Hepatocyte (in vitro differentiated cells): Measurements from ENCODE around the gene AGAP1. TPM values are rescaled to one million over a fixed set of nuclear protein-coding genes. Genes with fewer than 3 reads are reported as not detected.
"Not testable (repeated sequence)": the region's sequence is repeated elsewhere in the genome, so short reads cannot be mapped to it uniquely, and the experiment has no call there.

Experiments used
- DNase-seq: peaks from one replicate; pipeline ENCODE4 v3.0.0-alpha.2; 2016; ENCODE audit warnings: low spot score
- H2AFZ ChIP-seq: fragments of 200-600 bp; sonication (generic); 2 replicates; pipeline ENCODE4 v1.6.0; 2016; ENCODE audit warnings: antibody characterized with exemption, mild to moderate bottlenecking
- H3K27ac ChIP-seq: fragments of 200-600 bp; sonication (generic); 2 replicates; pipeline ENCODE4 v1.5.1; 2016; ENCODE audit warnings: mild to moderate bottlenecking
- H3K27me3 ChIP-seq: fragments of 200-600 bp; sonication (generic); 2 replicates; pipeline ENCODE4 v1.6.1; 2016
- H3K36me3 ChIP-seq: fragments of 200-600 bp; sonication (generic); replicated peaks from 2 replicates; pipeline ENCODE4 v1.5.1; 2016; ENCODE audit warnings: low read depth; ENCODE audit not compliant: insufficient read depth
- H3K4me1 ChIP-seq: fragments of 200-600 bp; sonication (generic); 2 replicates; pipeline ENCODE4 v1.5.1; 2016; ENCODE audit warnings: mild to moderate bottlenecking, moderate library complexity; ENCODE audit not compliant: insufficient read depth
- H3K4me2 ChIP-seq: fragments of 200-600 bp; sonication (generic); 2 replicates; pipeline ENCODE4 v1.6.0; 2016
- H3K4me3 ChIP-seq: fragments of 200-600 bp; sonication (generic); 2 replicates; pipeline ENCODE4 v1.5.1; 2016; ENCODE audit warnings: mild to moderate bottlenecking
- H3K79me2 ChIP-seq: fragments of 200-600 bp; sonication (generic); 2 replicates; pipeline ENCODE4 v1.6.0; 2017; ENCODE audit warnings: mild to moderate bottlenecking
- H3K9me2 ChIP-seq: fragments of 200-600 bp; sonication (generic); replicated peaks from 2 replicates; pipeline ENCODE4 v1.6.0; 2017; ENCODE audit warnings: mild to moderate bottlenecking; ENCODE audit not compliant: insufficient read depth
- H3K9me3 ChIP-seq: fragments of 200-600 bp; sonication (generic); 2 replicates; pipeline ENCODE4 v1.5.1; 2016; ENCODE audit warnings: low read depth, mild to moderate bottlenecking
- H4K20me1 ChIP-seq: fragments of 200-600 bp; sonication (generic); 2 replicates; pipeline ENCODE4 v1.6.0; 2016; ENCODE audit warnings: mild to moderate bottlenecking; ENCODE audit not compliant: insufficient read depth, poor library complexity, severe bottlenecking
- EZH2 ChIP-seq: fragments of 200-600 bp; sonication (generic); IDR thresholded peaks from 2 replicates; pipeline ENCODE4 v1.6.1; 2016; ENCODE audit warnings: antibody characterized with exemption, mild to moderate bottlenecking, borderline replicate concordance
- EZH2phosphoT487 ChIP-seq: fragments of 200-600 bp; sonication (generic); IDR thresholded peaks from one replicate; pipeline ENCODE4 v1.6.1; 2018; ENCODE audit warnings: antibody characterized with exemption, mild to moderate bottlenecking, low read depth, moderate library complexity; ENCODE audit not compliant: unreplicated experiment, severe bottlenecking
- WGBS: methylation state at CpG from one replicate; pipeline ENCODE4 v1.1.6; 2016; ENCODE audit warnings: low lambda C conversion rate; ENCODE audit errors: missing lambda C conversion rate; 5-methylcytosine and 5-hydroxymethylcytosine counted together
- polyA plus RNA-seq: library from polyadenylated mRNA; unstranded; fragments of >200 nt; fragmentation: Nextera tagmentation; extraction: Ambion mirVana; gene quantifications from 2 replicates; pipeline ENCODE4 v1.2.1, GENCODE V29; 2016
- total RNA-seq: library from RNA; depleted of rRNA; stranded (reverse); fragments of >200 nt; gene quantifications from 2 replicates; pipeline ENCODE4 v1.2.3, GENCODE V29; 2014
- TF ChIP-seq, protein P1 (sequence below): fragments of 200-600 bp; sonication (generic); IDR thresholded peaks from 2 replicates; pipeline ENCODE4 v1.5.1; 2016; ENCODE audit warnings: antibody characterized with exemption, mild to moderate bottlenecking; ENCODE audit not compliant: poor library complexity

Gene AGAP1
- total and polyA plus RNA-seq, 2 experiments from 2014 or later: 12.1 to 20.0 TPM

DNA sequence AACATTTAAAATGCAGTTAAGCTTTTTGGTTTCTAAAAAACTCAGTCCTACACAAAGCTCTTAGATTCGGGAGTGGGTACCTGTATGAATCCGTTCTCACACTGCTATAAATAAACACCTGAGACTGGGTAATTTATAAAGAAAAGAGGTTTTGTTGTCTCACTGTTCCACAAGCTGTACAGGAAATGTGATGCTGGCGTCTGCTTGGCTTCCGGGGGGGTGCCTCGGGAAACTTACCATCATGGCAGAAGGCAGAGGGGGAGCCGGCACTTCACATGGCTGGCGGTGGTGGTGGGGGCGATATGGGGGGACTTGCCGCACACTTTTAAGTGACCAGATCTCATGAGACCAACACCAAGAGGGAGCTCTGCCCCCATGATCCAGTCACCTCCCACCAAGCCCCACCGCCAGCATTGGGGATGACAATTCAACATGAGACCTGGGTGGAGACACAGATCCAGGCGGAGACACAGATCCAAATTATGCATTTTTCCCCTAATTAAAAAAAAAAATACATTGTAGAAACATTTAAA lies 451.8 kb downstream of the AGAP1 start:
- 95% methylated on average over 10 of the region's 11 CpGs for WGBS
- Histone ChIP-seq H2AFZ (no peak overlapping the region), H3K4me3 (no peak overlapping the region), H3K9me2 (no peaks in the 10 kb centered on the region), H3K9me3 (no peaks in the 10 kb centered on the region), H3K79me2 (no peaks in the 10 kb centered on the region), H3K4me1 (no peaks in the 10 kb centered on the region), H3K4me2 (no peak overlapping the region), H3K36me3 (no peaks in the 10 kb centered on the region), H4K20me1 (no peaks in the 10 kb centered on the region), H3K27me3 (no peaks in the 10 kb centered on the region), H3K27ac (no peak overlapping the region)
- TF ChIP-seq, protein P1, sequence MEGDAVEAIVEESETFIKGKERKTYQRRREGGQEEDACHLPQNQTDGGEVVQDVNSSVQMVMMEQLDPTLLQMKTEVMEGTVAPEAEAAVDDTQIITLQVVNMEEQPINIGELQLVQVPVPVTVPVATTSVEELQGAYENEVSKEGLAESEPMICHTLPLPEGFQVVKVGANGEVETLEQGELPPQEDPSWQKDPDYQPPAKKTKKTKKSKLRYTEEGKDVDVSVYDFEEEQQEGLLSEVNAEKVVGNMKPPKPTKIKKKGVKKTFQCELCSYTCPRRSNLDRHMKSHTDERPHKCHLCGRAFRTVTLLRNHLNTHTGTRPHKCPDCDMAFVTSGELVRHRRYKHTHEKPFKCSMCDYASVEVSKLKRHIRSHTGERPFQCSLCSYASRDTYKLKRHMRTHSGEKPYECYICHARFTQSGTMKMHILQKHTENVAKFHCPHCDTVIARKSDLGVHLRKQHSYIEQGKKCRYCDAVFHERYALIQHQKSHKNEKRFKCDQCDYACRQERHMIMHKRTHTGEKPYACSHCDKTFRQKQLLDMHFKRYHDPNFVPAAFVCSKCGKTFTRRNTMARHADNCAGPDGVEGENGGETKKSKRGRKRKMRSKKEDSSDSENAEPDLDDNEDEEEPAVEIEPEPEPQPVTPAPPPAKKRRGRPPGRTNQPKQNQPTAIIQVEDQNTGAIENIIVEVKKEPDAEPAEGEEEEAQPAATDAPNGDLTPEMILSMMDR: no peak
- TF ChIP-seq EZH2 (no peak), EZH2phosphoT487 (no peak)
- DNase-seq: no peak

DNA sequence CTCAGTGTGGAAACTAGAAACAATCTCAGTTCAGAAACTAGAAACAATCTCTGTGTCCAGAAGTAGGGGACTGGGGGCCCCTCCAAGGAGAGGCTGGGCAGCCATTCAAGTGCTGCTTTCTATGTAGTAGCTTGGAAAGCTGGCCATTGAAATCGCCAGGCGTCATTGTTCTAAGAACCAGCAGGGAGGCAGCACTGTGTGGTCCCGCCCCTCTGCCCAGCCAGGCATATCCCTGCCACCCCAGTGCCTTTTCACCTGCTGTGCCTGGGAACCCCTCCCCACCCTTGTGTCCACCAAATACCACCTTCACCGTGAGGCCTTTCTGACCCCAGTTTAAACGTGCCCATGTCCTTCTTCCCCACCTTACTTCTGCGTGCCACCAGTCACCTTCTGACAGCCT lies 452.7 kb downstream of the AGAP1 start:
- Histone ChIP-seq H3K4me1 (no peaks in the 10 kb centered on the region), H3K27me3 (no peaks in the 10 kb centered on the region), H3K4me2 (no peak overlapping the region), H3K4me3 (no peak overlapping the region), H4K20me1 (no peaks in the 10 kb centered on the region), H3K36me3 (no peaks in the 10 kb centered on the region), H3K9me2 (no peaks in the 10 kb centered on the region), H3K27ac (no peak overlapping the region), H3K9me3 (no peaks in the 10 kb centered on the region), H3K79me2 (no peaks in the 10 kb centered on the region), H2AFZ (no peak overlapping the region)
- 91% methylated on average over 6 of the region's 6 CpGs for WGBS
- DNase-seq: no peak
- TF ChIP-seq EZH2phosphoT487 (no peak), EZH2 (no peak)
- TF ChIP-seq, protein P1: no peak

DNA sequence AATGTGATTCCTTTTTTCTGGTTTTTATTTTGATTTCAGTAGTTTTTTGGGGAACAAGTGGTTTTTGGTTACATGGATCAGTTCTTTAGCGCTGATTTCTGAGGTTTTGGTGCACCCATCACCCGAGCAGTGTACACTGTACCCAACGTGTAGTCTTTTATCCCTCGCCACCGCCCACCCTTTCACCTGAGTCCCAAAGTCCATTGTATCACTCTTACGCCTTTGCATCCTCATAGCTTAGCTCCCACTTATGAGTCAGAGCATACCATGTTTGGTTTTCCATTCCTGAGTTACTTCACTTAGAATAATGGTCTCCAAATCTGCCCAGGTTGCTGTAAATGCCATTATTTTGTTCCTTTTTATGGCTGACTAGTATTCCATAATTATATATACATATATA lies 453.2 kb downstream of the AGAP1 start:
- not testable (repeated sequence) for H3K27ac ChIP-seq, DNase-seq, H3K4me3 ChIP-seq, H3K9me3 ChIP-seq, H2AFZ ChIP-seq, H3K4me1 ChIP-seq, H3K27me3 ChIP-seq, H3K79me2 ChIP-seq, H3K36me3 ChIP-seq, H3K4me2 ChIP-seq, H3K9me2 ChIP-seq, H4K20me1 ChIP-seq
- WGBS: 89% methylated on average over 6 of the region's 6 CpGs

- Histone ChIP-seq H3K4me1 (no peaks in the 10 kb centered on the region), H3K27ac (no peak overlapping the region), H3K9me2 (no peaks in the 10 kb centered on the region), H3K9me3 (no peaks in the 10 kb centered on the region), H4K20me1 (no peaks in the 10 kb centered on the region), H3K36me3 (no peaks in the 10 kb centered on the region), H2AFZ (no peak overlapping the region), H3K27me3 (no peaks in the 10 kb centered on the region), H3K4me3 (no peak overlapping the region), H3K4me2 (no peak overlapping the region), H3K79me2 (no peaks in the 10 kb centered on the region)
- no peak for DNase-seq
- TF ChIP-seq EZH2phosphoT487 (no peak), EZH2 (no peak)
- TF ChIP-seq, protein P1: no peak
- 91% methylated on average over 17 of the region's 17 CpGs for WGBS
These were observed 456.0 kb downstream of the AGAP1 start for GRCh38 chr2:235949567-235950472.
